ENCODE results near the gene BIN2. TPM values are rescaled to one million over a fixed set of nuclear protein-coding genes. Genes with fewer than 3 reads are reported as not detected.

BIN2 gene
- total RNA-seq, 1 experiment from 2014 or later = not detected

DNA sequence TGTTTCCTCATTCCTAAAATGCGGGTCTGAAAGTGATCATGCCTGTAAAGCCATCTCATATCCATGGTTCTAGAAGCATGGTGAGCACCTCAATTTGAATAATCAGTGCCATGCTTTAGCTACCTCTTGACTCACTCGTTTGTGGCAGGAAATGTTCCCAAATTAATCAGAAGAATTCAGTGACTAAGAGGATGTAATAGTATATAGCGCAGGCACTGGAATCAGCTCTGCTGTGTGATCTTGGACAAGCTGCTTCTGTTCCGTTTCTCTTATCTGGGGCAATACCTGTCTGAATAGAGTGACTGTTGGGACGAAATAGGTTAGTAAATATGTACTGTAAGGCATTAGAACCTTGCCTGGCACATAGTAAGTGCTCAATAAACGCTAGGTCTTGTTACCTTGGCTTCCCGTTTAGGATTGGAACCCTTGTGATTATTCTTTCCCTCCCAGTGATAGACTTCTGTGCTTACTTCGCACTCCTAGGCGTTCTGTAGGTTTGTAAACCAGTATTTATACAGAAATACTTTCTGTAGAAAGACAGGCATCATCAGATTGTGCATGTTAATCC, 52.9 kb downstream of the BIN2 start:
- POLR2A ChIA-PET (ENCODE audit: low non-redundant PET) = no interaction called here
- Histone ChIP-seq H3K4me3 (ENCODE audit: low read depth, low read length, poor library complexity, severe bottlenecking) (peak overlapping the region; percentile 94), H3K27me3 (replicated peaks; ENCODE audit: insufficient read depth, low read depth, low read length, poor library complexity) (no peaks in the 10 kb centered on the region), H3K4me1 (ENCODE audit: insufficient read depth, low read length, poor library complexity, severe bottlenecking) (peaks cover 19% of the 10 kb centered on the region), H3K36me3 (ENCODE audit: insufficient read depth, low read length, poor library complexity, severe bottlenecking) (no peaks in the 10 kb centered on the region), H3K27ac (ENCODE audit: low read depth, low read length, poor library complexity, severe bottlenecking) (peak overlapping the region; percentile 82), H3K9me3 (ENCODE audit: low read depth, low read length, poor library complexity, severe bottlenecking) (no peaks in the 10 kb centered on the region)
- no peak for TF ChIP-seq EZH2 (IDR thresholded peaks at IDR 0.05; ENCODE audit: borderline replicate concordance, low read depth, low read length, poor library complexity, severe bottlenecking)
- TF ChIP-seq, protein P1, sequence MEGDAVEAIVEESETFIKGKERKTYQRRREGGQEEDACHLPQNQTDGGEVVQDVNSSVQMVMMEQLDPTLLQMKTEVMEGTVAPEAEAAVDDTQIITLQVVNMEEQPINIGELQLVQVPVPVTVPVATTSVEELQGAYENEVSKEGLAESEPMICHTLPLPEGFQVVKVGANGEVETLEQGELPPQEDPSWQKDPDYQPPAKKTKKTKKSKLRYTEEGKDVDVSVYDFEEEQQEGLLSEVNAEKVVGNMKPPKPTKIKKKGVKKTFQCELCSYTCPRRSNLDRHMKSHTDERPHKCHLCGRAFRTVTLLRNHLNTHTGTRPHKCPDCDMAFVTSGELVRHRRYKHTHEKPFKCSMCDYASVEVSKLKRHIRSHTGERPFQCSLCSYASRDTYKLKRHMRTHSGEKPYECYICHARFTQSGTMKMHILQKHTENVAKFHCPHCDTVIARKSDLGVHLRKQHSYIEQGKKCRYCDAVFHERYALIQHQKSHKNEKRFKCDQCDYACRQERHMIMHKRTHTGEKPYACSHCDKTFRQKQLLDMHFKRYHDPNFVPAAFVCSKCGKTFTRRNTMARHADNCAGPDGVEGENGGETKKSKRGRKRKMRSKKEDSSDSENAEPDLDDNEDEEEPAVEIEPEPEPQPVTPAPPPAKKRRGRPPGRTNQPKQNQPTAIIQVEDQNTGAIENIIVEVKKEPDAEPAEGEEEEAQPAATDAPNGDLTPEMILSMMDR (conservative IDR thresholded peaks at IDR 0.05; ENCODE audit: low read depth, low read length) = no peak
- CTCF ChIA-PET = interaction anchor here (0.6 kb wide), 1 partner anchor 446 kb away, joined by 3 read pairs; no protein-coding TSS in a partner anchor
- intact Hi-C loops (cut with micrococcal nuclease; ENCODE audit: unreplicated experiment) = no loop called here
- BruUV-seq (replicated peaks) = no TSS peak
- peak; percentile 71 for DNase-seq (ENCODE audit: low spot score)

DNA sequence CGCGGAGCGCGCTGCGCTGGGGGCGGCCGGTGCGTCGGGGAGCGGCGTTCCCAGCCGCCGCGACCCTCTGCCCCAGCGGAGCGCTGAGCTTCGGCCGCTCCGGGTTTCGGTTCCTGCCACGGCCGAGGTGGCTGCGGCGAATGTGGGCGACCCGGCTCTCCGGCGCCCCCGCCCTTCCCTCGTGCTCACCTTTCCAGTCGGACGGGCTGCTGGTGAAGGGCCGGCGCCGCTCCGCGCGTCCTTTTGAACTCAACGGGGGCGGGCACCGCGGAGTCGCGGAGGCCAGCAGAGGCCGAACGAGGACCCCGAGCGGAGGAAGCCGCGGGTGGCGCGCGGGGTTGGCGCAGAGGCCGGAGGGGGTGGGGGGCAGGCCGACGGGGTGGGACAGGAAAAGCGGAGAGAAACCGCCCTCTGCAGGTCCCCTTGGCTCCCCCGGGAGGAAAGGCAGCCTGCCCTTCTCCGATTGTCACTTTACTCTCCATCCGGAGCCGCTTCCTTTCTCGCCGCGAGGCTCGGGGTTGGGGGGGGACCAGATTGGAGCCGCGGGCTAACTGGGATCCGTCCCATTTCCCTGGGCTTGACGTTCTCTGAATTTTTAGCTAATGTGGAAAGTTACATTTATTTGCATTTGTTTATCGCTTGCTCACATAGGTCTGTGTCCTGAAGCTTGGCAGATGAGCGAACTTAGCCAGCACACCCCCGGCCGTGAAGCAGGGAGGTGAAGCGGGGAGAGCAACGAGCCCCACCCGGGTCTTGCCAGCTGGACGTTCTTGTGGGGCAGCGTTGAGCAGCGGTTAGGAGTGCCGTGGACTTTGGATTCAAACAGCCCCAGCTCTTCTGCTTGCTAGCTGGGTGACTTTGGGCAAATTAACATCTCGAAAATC, 53.7 kb downstream of the BIN2 start, which contains the start of gene SMAGP:
Gene SMAGP, minus strand, starts transcription at position 349 of the 884 bp plus-strand sequence. CDS start 1,137 bp downstream, outside the sequence.
- DNase-seq (ENCODE audit: low spot score) = peak; percentile 70
- intact Hi-C loops (cut with micrococcal nuclease; ENCODE audit: unreplicated experiment) = no loop called here
- Histone ChIP-seq H3K4me1 (ENCODE audit: insufficient read depth, low read length, poor library complexity, severe bottlenecking) (peaks cover 19% of the 10 kb centered on the region), H3K27ac (ENCODE audit: low read depth, low read length, poor library complexity, severe bottlenecking) (peak within 1 kb of the TSS; percentile 82), H3K27me3 (replicated peaks; ENCODE audit: insufficient read depth, low read depth, low read length, poor library complexity) (no peaks in the 10 kb centered on the region), H3K4me3 (ENCODE audit: low read depth, low read length, poor library complexity, severe bottlenecking) (peak within 1 kb of the TSS; percentile 94), H3K9me3 (ENCODE audit: low read depth, low read length, poor library complexity, severe bottlenecking) (no peaks in the 10 kb centered on the region), H3K36me3 (ENCODE audit: insufficient read depth, low read length, poor library complexity, severe bottlenecking) (no peaks in the 10 kb centered on the region)
- BruUV-seq (replicated peaks) = TSS peak; percentile 78
- TF ChIP-seq EZH2 (IDR thresholded peaks at IDR 0.05; ENCODE audit: borderline replicate concordance, low read depth, low read length, poor library complexity, severe bottlenecking) = no peak
- TF ChIP-seq, protein P1 (conservative IDR thresholded peaks at IDR 0.05; ENCODE audit: low read depth, low read length) = 0 out of 2 replicates have a peak, but pooled peaks have one; percentile 13
- ChIA-PET POLR2A (ENCODE audit: low non-redundant PET) (no interaction called here), CTCF (interaction anchor here (0.6 kb wide), 1 partner anchor 445 kb away, joined by 3 read pairs; no protein-coding TSS in a partner anchor)

GRCh38 chr12:51269174-51270066, 54.6 kb downstream of the BIN2 start:
- peak overlapping the region; percentile 94 for H3K4me3 ChIP-seq (ENCODE audit: low read depth, low read length, poor library complexity, severe bottlenecking)
- H3K27ac ChIP-seq (ENCODE audit: low read depth, low read length, poor library complexity, severe bottlenecking) = peak overlapping the region; percentile 82
- ChIA-PET CTCF (no interaction called here), POLR2A (ENCODE audit: low non-redundant PET) (no interaction called here)
- intact Hi-C loops (cut with micrococcal nuclease; ENCODE audit: unreplicated experiment) = no loop called here
- peak; percentile 19 for DNase-seq (ENCODE audit: low spot score)
- H3K4me1 ChIP-seq (ENCODE audit: insufficient read depth, low read length, poor library complexity, severe bottlenecking) = peaks cover 19% of the 10 kb centered on the region
- no TSS peak for BruUV-seq (replicated peaks)
- H3K27me3 ChIP-seq (replicated peaks; ENCODE audit: insufficient read depth, low read depth, low read length, poor library complexity) = no peaks in the 10 kb centered on the region
- no peaks in the 10 kb centered on the region for H3K36me3 ChIP-seq (ENCODE audit: insufficient read depth, low read length, poor library complexity, severe bottlenecking)
- H3K9me3 ChIP-seq (ENCODE audit: low read depth, low read length, poor library complexity, severe bottlenecking) = no peaks in the 10 kb centered on the region
- no peak for TF ChIP-seq EZH2 (IDR thresholded peaks at IDR 0.05; ENCODE audit: borderline replicate concordance, low read depth, low read length, poor library complexity, severe bottlenecking)
- TF ChIP-seq, protein P1 (conservative IDR thresholded peaks at IDR 0.05; ENCODE audit: low read depth, low read length) = 0 out of 2 replicates have a peak, but pooled peaks have one; percentile 18
